A673 (cell line): ENCODE data around the gene PLPP2.

Source experiments
- EZH2 ChIP-seq: fragments of 200-600 bp; sonication (generic); IDR thresholded peaks from 2 replicates; pipeline ENCODE4 v1.6.1; 2017; ENCODE audit warnings: borderline replicate concordance, low read depth, mild to moderate bottlenecking, mixed read lengths, antibody characterized with exemption, low read length; ENCODE audit not compliant: poor library complexity, severe bottlenecking
- TF ChIP-seq, protein P1 (sequence below): fragments of 300-800, 200-600 bp; sonication (generic); conservative IDR thresholded peaks from 2 replicates; pipeline ENCODE4 v1.5.1; 2017; ENCODE audit warnings: low read depth, mild to moderate bottlenecking, antibody characterized with exemption, low read length, moderate library complexity, mixed read lengths

DNA sequence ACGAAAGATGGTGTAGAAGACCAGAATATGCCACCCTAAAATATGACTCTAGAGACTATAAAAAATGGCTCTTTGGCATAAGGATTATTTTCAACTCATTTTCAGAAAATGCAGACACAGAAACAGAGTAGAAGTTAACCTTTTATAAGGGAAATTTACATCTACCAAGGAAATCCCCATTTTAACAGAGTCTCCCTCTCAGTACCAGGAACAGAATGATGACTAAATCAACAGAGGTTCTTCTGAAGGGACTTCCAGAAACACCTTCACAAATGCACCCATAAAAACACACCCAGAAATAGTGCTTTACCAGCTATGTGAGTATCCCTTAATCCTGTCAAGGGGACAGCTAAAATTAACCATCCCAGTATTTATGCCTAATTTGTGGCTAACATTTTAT, 29.1 kb downstream of the PLPP2 start:
- TF ChIP-seq, protein P1, sequence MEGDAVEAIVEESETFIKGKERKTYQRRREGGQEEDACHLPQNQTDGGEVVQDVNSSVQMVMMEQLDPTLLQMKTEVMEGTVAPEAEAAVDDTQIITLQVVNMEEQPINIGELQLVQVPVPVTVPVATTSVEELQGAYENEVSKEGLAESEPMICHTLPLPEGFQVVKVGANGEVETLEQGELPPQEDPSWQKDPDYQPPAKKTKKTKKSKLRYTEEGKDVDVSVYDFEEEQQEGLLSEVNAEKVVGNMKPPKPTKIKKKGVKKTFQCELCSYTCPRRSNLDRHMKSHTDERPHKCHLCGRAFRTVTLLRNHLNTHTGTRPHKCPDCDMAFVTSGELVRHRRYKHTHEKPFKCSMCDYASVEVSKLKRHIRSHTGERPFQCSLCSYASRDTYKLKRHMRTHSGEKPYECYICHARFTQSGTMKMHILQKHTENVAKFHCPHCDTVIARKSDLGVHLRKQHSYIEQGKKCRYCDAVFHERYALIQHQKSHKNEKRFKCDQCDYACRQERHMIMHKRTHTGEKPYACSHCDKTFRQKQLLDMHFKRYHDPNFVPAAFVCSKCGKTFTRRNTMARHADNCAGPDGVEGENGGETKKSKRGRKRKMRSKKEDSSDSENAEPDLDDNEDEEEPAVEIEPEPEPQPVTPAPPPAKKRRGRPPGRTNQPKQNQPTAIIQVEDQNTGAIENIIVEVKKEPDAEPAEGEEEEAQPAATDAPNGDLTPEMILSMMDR, result no peak
- TF ChIP-seq EZH2, result no peak
